ENCODE measurements around the gene RNF182. TPM values are rescaled to one million over a fixed set of nuclear protein-coding genes. Genes with fewer than 3 reads are reported as not detected.

Gene RNF182
- total RNA-seq, 1 donor from 2014 or later: 8.3 TPM

DNA sequence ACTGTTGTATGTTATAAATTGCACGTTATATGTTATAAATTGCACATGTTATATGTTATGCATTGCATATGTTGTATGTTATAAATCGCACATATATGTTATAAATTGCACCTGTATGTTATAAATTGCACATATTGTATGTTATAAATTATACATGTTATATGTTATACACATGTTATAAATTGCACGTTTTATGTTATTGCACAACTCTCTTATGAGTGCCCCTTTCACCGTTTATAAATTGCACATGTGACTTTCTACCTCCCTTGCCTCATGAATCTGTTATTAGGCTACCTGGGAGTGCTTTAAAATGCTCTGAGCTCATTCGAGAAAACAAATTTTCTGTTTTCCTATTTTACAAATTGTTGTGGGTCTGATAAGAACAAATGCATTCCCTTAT lies 84.1 kb downstream of the RNF182 start:
- TF ChIP-seq EZH2 (IDR thresholded peaks at IDR 0.05; ENCODE audit: insufficient read depth, low read length): no peak
- TF ChIP-seq, protein P1, sequence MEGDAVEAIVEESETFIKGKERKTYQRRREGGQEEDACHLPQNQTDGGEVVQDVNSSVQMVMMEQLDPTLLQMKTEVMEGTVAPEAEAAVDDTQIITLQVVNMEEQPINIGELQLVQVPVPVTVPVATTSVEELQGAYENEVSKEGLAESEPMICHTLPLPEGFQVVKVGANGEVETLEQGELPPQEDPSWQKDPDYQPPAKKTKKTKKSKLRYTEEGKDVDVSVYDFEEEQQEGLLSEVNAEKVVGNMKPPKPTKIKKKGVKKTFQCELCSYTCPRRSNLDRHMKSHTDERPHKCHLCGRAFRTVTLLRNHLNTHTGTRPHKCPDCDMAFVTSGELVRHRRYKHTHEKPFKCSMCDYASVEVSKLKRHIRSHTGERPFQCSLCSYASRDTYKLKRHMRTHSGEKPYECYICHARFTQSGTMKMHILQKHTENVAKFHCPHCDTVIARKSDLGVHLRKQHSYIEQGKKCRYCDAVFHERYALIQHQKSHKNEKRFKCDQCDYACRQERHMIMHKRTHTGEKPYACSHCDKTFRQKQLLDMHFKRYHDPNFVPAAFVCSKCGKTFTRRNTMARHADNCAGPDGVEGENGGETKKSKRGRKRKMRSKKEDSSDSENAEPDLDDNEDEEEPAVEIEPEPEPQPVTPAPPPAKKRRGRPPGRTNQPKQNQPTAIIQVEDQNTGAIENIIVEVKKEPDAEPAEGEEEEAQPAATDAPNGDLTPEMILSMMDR (IDR thresholded peaks at IDR 0.05; ENCODE audit: insufficient read depth, low read depth, low read length): no peak
- no peak overlapping the region for H3K27ac Mint-ChIP-seq (ENCODE audit: unreplicated experiment)
- H3K4me1 ChIP-seq (ENCODE audit: insufficient read depth, low read length): no peaks in the 10 kb centered on the region
- H3K4me3 Mint-ChIP-seq (ENCODE audit: unreplicated experiment): no peak overlapping the region
- no peaks in the 10 kb centered on the region for H3K36me3 ChIP-seq (ENCODE audit: insufficient read depth, low read length)
- no peak overlapping the region for H3K9ac ChIP-seq (ENCODE audit: low read length)
- H3K4me3 ChIP-seq (ENCODE audit: insufficient read depth, low read depth, low read length): no peak overlapping the region
- no peaks in the 10 kb centered on the region for H4K20me1 ChIP-seq (ENCODE audit: insufficient read depth, low read length)
- no peak overlapping the region for H2AFZ ChIP-seq (ENCODE audit: low read depth, low read length)
- no peaks in the 10 kb centered on the region for H3K27me3 Mint-ChIP-seq (ENCODE audit: low read depth, unreplicated experiment)
- no peaks in the 10 kb centered on the region for H3K36me3 Mint-ChIP-seq (ENCODE audit: low read depth, unreplicated experiment)
- H3K27ac ChIP-seq (ENCODE audit: low read depth, low read length): no peak overlapping the region
- no peaks in the 10 kb centered on the region for H3K79me2 ChIP-seq (ENCODE audit: insufficient read depth, low read length)
- FAIRE-seq (no peak), DNase-seq (ENCODE audit: low read depth) (no peak)
- no peak overlapping the region for H3K4me2 ChIP-seq (ENCODE audit: low read length)
- peaks cover 13% of the 10 kb centered on the region for H3K27me3 ChIP-seq (ENCODE audit: insufficient read depth, low read length)
- H3K9me3 Mint-ChIP-seq (ENCODE audit: unreplicated experiment): no peaks in the 10 kb centered on the region
- H3K9me3 ChIP-seq (ENCODE audit: insufficient read depth, low read depth, low read length): peaks cover 6% of the 10 kb centered on the region
- no peaks in the 10 kb centered on the region for H3K4me1 Mint-ChIP-seq (ENCODE audit: low read depth, unreplicated experiment)

DNA sequence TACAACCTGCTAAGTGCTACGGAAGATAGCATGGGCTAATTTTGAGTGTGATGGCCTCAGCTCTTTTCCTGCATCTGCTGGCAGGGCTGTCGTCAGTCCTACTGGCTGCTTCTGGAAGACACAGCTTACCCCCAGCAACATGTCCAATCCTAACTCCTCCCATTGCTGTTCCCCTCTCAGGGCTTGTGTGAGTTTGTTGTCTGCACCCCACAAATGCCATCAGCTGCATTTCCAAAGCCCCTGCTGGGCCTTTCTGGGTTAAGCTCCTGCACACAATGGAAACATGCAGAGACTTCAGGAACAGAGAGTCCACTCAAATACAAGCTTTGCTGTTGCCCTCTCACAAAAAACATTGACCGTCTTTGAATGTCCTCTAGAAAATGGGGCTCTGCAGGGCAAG lies 84.7 kb downstream of the RNF182 start:
- Histone ChIP-seq H3K79me2 (ENCODE audit: insufficient read depth, low read length) (no peaks in the 10 kb centered on the region), H3K9me3 (ENCODE audit: insufficient read depth, low read depth, low read length) (peaks cover 6% of the 10 kb centered on the region), H3K9ac (ENCODE audit: low read length) (no peak overlapping the region), H3K4me3 (ENCODE audit: insufficient read depth, low read depth, low read length) (no peak overlapping the region), H3K36me3 (ENCODE audit: insufficient read depth, low read length) (no peaks in the 10 kb centered on the region), H3K4me1 (ENCODE audit: insufficient read depth, low read length) (no peaks in the 10 kb centered on the region), H2AFZ (ENCODE audit: low read depth, low read length) (no peak overlapping the region), H3K4me2 (ENCODE audit: low read length) (no peak overlapping the region), H4K20me1 (ENCODE audit: insufficient read depth, low read length) (no peaks in the 10 kb centered on the region), H3K27ac (ENCODE audit: low read depth, low read length) (no peak overlapping the region), H3K27me3 (ENCODE audit: insufficient read depth, low read length) (peaks cover 13% of the 10 kb centered on the region)
- Mint-ChIP-seq H3K27ac (ENCODE audit: unreplicated experiment) (no peak overlapping the region), H3K9me3 (ENCODE audit: unreplicated experiment) (no peaks in the 10 kb centered on the region), H3K4me1 (ENCODE audit: low read depth, unreplicated experiment) (no peaks in the 10 kb centered on the region), H3K27me3 (ENCODE audit: low read depth, unreplicated experiment) (no peaks in the 10 kb centered on the region), H3K36me3 (ENCODE audit: low read depth, unreplicated experiment) (no peaks in the 10 kb centered on the region), H3K4me3 (ENCODE audit: unreplicated experiment) (no peak overlapping the region)
- no peak for TF ChIP-seq EZH2 (IDR thresholded peaks at IDR 0.05; ENCODE audit: insufficient read depth, low read length)
- TF ChIP-seq, protein P1 (IDR thresholded peaks at IDR 0.05; ENCODE audit: insufficient read depth, low read depth, low read length): no peak
- DNase-seq (ENCODE audit: low read depth) (no peak), FAIRE-seq (no peak)

DNA sequence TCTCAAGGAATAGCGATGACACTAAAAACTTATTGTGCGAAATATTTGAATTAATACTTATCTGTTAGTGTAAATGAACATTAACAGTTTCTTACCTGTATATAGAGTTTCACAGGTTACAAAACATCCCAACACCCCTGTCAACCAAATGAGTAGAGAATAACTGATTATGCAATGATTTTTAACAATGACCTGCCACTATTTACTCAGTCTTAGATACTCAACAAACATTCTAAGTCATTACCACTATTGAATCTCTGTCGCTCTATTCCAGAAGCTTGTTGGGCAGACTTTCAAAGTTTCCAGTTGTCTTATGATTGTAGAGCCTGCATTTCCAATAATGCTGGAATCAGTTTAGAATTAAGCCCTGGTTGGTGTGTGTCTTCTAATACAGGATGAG lies 85.5 kb downstream of the RNF182 start:
- no peak overlapping the region for H2AFZ ChIP-seq (ENCODE audit: low read depth, low read length)
- Mint-ChIP-seq H3K9me3 (ENCODE audit: unreplicated experiment) (no peaks in the 10 kb centered on the region), H3K27me3 (ENCODE audit: low read depth, unreplicated experiment) (peaks cover 4% of the 10 kb centered on the region), H3K4me1 (ENCODE audit: low read depth, unreplicated experiment) (no peaks in the 10 kb centered on the region), H3K36me3 (ENCODE audit: low read depth, unreplicated experiment) (no peaks in the 10 kb centered on the region), H3K27ac (ENCODE audit: unreplicated experiment) (no peak overlapping the region), H3K4me3 (ENCODE audit: unreplicated experiment) (no peak overlapping the region)
- no peak for FAIRE-seq
- no peaks in the 10 kb centered on the region for H4K20me1 ChIP-seq (ENCODE audit: insufficient read depth, low read length)
- no peak overlapping the region for H3K4me2 ChIP-seq (ENCODE audit: low read length)
- H3K36me3 ChIP-seq (ENCODE audit: insufficient read depth, low read length): no peaks in the 10 kb centered on the region
- H3K9me3 ChIP-seq (ENCODE audit: insufficient read depth, low read depth, low read length): peaks cover 6% of the 10 kb centered on the region
- no peaks in the 10 kb centered on the region for H3K4me1 ChIP-seq (ENCODE audit: insufficient read depth, low read length)
- no peak for TF ChIP-seq EZH2 (IDR thresholded peaks at IDR 0.05; ENCODE audit: insufficient read depth, low read length)
- TF ChIP-seq, protein P1 (IDR thresholded peaks at IDR 0.05; ENCODE audit: insufficient read depth, low read depth, low read length): no peak
- H3K27ac ChIP-seq (ENCODE audit: low read depth, low read length): no peak overlapping the region
- no peaks in the 10 kb centered on the region for H3K79me2 ChIP-seq (ENCODE audit: insufficient read depth, low read length)
- no peak for DNase-seq (ENCODE audit: low read depth)
- H3K9ac ChIP-seq (ENCODE audit: low read length): no peak overlapping the region
- no peak overlapping the region for H3K4me3 ChIP-seq (ENCODE audit: insufficient read depth, low read depth, low read length)
- peaks cover 9% of the 10 kb centered on the region for H3K27me3 ChIP-seq (ENCODE audit: insufficient read depth, low read length)
